Body of pancreas (tissue), 4 donors: ENCODE measurements around the gene GOLPH3L. TPM values are rescaled to one million over a fixed set of nuclear protein-coding genes. Genes with fewer than 3 reads are reported as not detected.
A peak's percentile ranks its signal among the peaks of the same experiment; 100 is the strongest.

Experiments used
- ATAC-seq: fragments of 150-250 bp; one replicate; pipeline ENCODE4 v1.9.1; 2016
- DNase-seq, 4 donors: peaks; one replicate each; pipeline ENCODE4 v3.0.0-alpha.2; 2019
- H3K27ac ChIP-seq, 4 donors: fragments of 200-600 bp; sonication (generic); 1 replicate in 3 of 4; 2 replicates in 1 of 4; pipeline versions ENCODE4 v1.5.1 to v1.6.1; 2016 to 2019; ENCODE audit warnings: mild to moderate bottlenecking in 1 of 4, mixed read lengths in 1 of 4, moderate library complexity in 1 of 4
- H3K27me3 ChIP-seq, 2 donors: fragments of 200-600 bp; sonication (generic); one replicate each; pipeline ENCODE4 v1.6.0; 2016; ENCODE audit warnings: mild to moderate bottlenecking in 1 of 2
- H3K36me3 ChIP-seq, 2 donors: fragments of 200-600 bp; sonication (generic); replicated peaks in 1 of 2; 2 replicates each; pipeline ENCODE4 v1.5.1; 2016; ENCODE audit warnings: low read depth in 2 of 2; ENCODE audit not compliant: insufficient read depth in 1 of 2
- H3K4me1 ChIP-seq: fragments of 200-600 bp; sonication (generic); one replicate; pipeline ENCODE4 v1.6.0; 2016
- H3K4me3 ChIP-seq, 2 donors: fragments of 200-600 bp; sonication (generic); 1 replicate in 1 of 2; 2 replicates in 1 of 2; pipeline ENCODE4 v1.5.1; 2016 to 2019
- H3K9me3 ChIP-seq, 3 donors: fragments of 200-600 bp; sonication (generic); 1 replicate in 2 of 3; 2 replicates in 1 of 3; pipeline ENCODE4 v1.5.1; 2016
- POLR2A ChIP-seq, 3 donors: fragments of 450-650 bp; IDR thresholded peaks; one replicate each; pipeline ENCODE4 v1.6.1; 2016; ENCODE audit warnings: antibody characterized with exemption in 3 of 3, mild to moderate bottlenecking in 2 of 3
- WGBS, 2 donors: methylation state at CpG; one replicate each; pipeline ENCODE4 v1.1.5; 2017; 5-methylcytosine and 5-hydroxymethylcytosine counted together
- intact Hi-C: fragments of 100-400 bp; cut with DNase I; formaldehyde crosslinking; loops from one replicate; pipeline ENCODE4 v1.15.1; 2023
- total RNA-seq, 2 donors: library from RNA; depleted of rRNA; stranded (reverse); fragments of >200 nt; gene quantifications; one replicate each; pipeline ENCODE4 v1.1.0, GENCODE V29; 2016
- TF ChIP-seq, protein P1 (sequence below), 7 experiments: fragments of 450-650 bp in 4 of 7; fragments of 200-600 bp in 3 of 7; sonication (generic) in 3 of 7; IDR thresholded peaks; one replicate each; pipeline ENCODE4 v1.5.1; 2016 to 2019; ENCODE audit warnings: antibody characterized with exemption in 7 of 7

GOLPH3L gene
- total RNA-seq, 2 donors from 2014 or later, result 14.5 to 14.8 TPM

DNA sequence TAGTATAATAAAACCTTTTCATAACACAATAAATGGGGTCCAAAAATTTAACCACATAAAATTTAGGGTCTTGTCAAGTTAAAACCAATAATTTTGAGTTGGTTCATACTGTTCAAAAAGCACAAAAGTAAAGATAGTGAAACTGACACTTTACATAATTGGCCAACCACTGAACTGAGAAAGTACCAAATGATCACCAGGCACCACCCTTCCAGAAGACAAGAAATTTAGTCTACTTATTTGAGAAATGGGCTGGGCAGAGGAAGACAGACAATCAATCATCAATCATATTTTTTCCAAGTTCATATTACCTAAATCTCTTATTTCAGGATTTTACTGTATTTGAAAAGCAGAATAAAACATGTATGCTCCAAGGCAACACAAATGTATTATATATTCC is 6.5 kb upstream of the GOLPH3L start:
- Histone ChIP-seq H3K4me1 (no peaks in the 10 kb centered on the region), H3K4me3 (no peak overlapping the region), H3K27me3 (no peaks in the 10 kb centered on the region), H3K36me3 (no peaks in the 10 kb centered on the region), H3K9me3 (no peaks in the 10 kb centered on the region), H3K27ac (no peak overlapping the region)
- no peak for TF ChIP-seq POLR2A (IDR thresholded peaks at IDR 0.05)
- TF ChIP-seq, protein P1, sequence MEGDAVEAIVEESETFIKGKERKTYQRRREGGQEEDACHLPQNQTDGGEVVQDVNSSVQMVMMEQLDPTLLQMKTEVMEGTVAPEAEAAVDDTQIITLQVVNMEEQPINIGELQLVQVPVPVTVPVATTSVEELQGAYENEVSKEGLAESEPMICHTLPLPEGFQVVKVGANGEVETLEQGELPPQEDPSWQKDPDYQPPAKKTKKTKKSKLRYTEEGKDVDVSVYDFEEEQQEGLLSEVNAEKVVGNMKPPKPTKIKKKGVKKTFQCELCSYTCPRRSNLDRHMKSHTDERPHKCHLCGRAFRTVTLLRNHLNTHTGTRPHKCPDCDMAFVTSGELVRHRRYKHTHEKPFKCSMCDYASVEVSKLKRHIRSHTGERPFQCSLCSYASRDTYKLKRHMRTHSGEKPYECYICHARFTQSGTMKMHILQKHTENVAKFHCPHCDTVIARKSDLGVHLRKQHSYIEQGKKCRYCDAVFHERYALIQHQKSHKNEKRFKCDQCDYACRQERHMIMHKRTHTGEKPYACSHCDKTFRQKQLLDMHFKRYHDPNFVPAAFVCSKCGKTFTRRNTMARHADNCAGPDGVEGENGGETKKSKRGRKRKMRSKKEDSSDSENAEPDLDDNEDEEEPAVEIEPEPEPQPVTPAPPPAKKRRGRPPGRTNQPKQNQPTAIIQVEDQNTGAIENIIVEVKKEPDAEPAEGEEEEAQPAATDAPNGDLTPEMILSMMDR (IDR thresholded peaks at IDR 0.05), result no peak
- no peak for ATAC-seq
- intact Hi-C loops, result no loop called here
- DNase-seq, result no peak

DNA sequence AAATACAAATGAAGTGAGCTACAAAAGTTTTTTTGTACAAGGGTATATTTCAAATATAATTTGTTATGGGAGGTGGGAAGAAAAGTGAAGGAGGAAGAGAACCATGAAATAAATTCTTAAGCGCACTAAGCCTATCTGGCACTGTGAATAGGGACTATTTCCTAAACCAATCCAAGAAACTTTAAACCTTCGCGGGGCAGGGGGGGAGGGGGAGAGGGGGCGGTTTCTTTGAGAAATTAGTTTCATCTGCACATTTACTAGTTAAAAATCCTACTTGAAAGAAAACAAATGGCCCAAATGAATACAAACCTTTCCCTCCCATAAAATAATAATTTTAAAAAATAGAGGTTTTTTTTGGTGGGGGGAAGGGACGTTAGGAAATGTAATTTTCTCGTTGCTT is 364 bp downstream of the GOLPH3L start:
- DNase-seq (no peak), ATAC-seq (peak; percentile 26)
- WGBS, 2 donors, result 1 to 3% methylated on average over 6 of the region's 6 CpGs
- H3K27ac ChIP-seq, result peak overlapping the region; percentile 59 to 92 (median 80)
- H3K36me3 ChIP-seq, result peaks cover 3 to 8% of the 10 kb centered on the region in 2 donors
- no peaks in the 10 kb centered on the region for H3K27me3 ChIP-seq
- no peaks in the 10 kb centered on the region for H3K9me3 ChIP-seq
- intact Hi-C loops, result no loop called here
- TF ChIP-seq, protein P1 (IDR thresholded peaks at IDR 0.05), result no peak
- peaks cover 23% of the 10 kb centered on the region for H3K4me1 ChIP-seq
- H3K4me3 ChIP-seq, result peak overlapping the region; percentile 2 to 43

DNA sequence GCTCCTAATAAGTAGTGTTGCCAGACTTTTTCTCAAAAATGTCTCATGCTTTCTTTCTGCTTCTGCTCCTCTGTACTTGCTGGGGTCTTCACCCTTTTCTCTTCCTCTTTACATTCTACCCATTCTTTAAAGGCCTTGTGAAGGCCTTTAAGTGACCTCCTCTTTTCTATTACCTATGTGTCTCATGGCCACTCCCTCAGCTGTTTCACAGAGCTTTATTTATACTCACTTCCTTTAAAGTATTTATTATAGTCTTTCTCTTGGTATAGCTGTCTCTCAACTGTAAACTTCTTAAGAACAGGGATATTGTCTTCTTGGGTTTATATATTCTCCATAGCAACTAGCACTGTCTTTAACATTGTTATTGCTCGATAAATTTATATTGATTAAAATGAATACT is 792 bp downstream of the GOLPH3L start:
- DNase-seq, result no peak
- Histone ChIP-seq H3K27ac (peak overlapping the region in 3 of 4 donors; percentile 59 to 92 (median 77)), H3K4me1 (peaks cover 23% of the 10 kb centered on the region), H3K4me3 (peak overlapping the region; percentile 2 to 12), H3K36me3 (peaks cover 3 to 8% of the 10 kb centered on the region in 2 donors), H3K9me3 (no peaks in the 10 kb centered on the region), H3K27me3 (no peaks in the 10 kb centered on the region)
- WGBS, 2 donors, result 2 to 7% methylated on average over 1 of the region's 1 CpG
- intact Hi-C loops, result no loop called here
- ATAC-seq, result no peak
- TF ChIP-seq, protein P1 (IDR thresholded peaks at IDR 0.05), result no peak
- TF ChIP-seq POLR2A (IDR thresholded peaks at IDR 0.05), result no peak

DNA sequence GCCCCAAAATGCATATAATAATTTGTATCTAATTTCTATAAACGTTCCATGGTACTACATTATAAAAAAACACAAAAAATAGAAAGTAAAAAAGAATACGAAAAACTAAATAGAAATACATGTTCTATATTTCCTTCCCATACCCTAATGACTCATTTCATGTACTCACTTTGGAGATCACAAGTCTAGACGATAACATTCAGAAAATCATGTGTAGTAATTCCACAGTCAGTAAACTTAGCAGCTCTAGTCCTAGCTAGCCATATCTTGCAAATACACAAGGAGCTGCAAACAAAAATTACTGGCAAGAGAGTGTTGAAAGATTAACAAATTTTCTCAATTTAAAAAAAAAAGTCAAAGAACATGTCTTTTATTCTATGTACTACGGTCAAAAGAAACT is 1.4 kb downstream of the GOLPH3L start:
- H3K36me3 ChIP-seq, result peaks cover 3 to 8% of the 10 kb centered on the region in 2 donors
- no peak overlapping the region for H3K4me3 ChIP-seq
- DNase-seq, result no peak
- 28 to 41% methylated on average over 4 of the region's 4 CpGs for WGBS, 2 donors
- no peak for TF ChIP-seq POLR2A (IDR thresholded peaks at IDR 0.05)
- TF ChIP-seq, protein P1 (IDR thresholded peaks at IDR 0.05), result no peak
- no peaks in the 10 kb centered on the region for H3K9me3 ChIP-seq
- intact Hi-C loops, result no loop called here
- no peak for ATAC-seq
- H3K27ac ChIP-seq, result peak overlapping the region in 1 of 4 donors; percentile 92
- H3K27me3 ChIP-seq, result no peaks in the 10 kb centered on the region
- H3K4me1 ChIP-seq, result peaks cover 23% of the 10 kb centered on the region

DNA sequence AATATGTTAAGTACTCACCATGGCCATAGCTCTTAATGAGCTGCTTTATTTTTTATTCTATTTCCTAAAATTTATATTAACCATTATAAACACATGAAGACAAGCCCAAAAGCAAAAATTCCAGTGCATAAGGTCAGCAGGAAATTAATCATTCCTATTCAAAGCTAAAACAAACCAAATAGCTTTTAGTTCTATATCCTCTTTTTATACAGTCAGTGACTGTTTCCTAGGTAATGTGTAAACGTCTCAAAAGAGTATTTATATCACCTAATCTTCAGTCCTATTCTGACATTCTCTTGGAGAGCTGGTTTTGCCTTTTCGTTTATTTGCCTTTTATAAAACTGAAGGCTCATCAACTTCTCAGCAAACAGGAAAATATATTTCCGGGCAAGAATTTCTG is 4.2 kb downstream of the GOLPH3L start:
- H3K9me3 ChIP-seq, result no peaks in the 10 kb centered on the region
- intact Hi-C loops, result no loop called here
- peaks cover 23% of the 10 kb centered on the region for H3K4me1 ChIP-seq
- H3K27ac ChIP-seq, result peak overlapping the region in 1 of 4 donors; percentile 25
- peaks cover 3 to 11% of the 10 kb centered on the region in 2 donors for H3K36me3 ChIP-seq
- H3K4me3 ChIP-seq, result no peak overlapping the region
- 25 to 26% methylated on average over 3 of the region's 3 CpGs for WGBS, 2 donors
- H3K27me3 ChIP-seq, result no peaks in the 10 kb centered on the region
- TF ChIP-seq POLR2A (IDR thresholded peaks at IDR 0.05), result no peak
- ATAC-seq (no peak), DNase-seq (no peak)
